ENCODE measurements around the gene SLC2A9. TPM values are rescaled to one million over a fixed set of nuclear protein-coding genes. Genes with fewer than 3 reads are reported as not detected.

SLC2A9 gene
- total and polyA plus RNA-seq, 2 of the 8 experiments (the other 6 are each of a cell fraction or from before 2014, with no cell fraction given) = 0.20 to 0.26 TPM

DNA sequence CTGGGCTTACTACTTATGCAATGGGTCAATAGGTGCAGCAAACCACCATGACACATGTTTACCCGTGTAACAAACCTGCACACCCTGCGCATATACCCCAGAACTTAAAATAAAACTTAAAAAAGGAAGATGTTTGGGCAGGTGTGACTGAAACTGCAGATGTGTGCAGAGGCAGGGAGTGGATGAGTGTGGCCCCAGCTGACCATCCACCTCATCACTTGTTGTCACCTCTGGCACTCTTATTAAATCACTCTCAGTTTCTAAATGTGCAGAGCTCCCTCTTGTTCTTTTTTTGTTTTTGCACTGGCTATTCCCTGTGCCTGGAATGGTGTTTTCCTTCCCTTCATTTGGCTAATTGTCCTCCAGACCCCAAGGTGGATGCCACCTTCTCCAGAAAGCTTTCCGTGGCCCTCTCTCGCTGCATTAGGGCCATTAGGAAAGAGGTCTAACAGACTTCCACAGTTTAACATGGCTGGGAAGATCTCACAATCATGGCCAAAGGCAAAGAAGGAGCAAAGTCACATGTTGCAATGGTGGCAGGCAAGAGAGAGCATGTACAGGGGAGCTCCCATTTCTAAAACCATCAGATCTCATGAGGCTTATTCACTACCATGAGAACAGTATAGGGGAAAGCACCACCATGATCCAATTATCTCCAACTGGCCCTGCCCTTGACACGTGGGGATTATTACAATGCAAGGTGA is 58.5 kb downstream of the SLC2A9 start (continued):
- TF ChIP-seq, protein P1, sequence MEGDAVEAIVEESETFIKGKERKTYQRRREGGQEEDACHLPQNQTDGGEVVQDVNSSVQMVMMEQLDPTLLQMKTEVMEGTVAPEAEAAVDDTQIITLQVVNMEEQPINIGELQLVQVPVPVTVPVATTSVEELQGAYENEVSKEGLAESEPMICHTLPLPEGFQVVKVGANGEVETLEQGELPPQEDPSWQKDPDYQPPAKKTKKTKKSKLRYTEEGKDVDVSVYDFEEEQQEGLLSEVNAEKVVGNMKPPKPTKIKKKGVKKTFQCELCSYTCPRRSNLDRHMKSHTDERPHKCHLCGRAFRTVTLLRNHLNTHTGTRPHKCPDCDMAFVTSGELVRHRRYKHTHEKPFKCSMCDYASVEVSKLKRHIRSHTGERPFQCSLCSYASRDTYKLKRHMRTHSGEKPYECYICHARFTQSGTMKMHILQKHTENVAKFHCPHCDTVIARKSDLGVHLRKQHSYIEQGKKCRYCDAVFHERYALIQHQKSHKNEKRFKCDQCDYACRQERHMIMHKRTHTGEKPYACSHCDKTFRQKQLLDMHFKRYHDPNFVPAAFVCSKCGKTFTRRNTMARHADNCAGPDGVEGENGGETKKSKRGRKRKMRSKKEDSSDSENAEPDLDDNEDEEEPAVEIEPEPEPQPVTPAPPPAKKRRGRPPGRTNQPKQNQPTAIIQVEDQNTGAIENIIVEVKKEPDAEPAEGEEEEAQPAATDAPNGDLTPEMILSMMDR (IDR thresholded peaks at IDR 0.05; ENCODE audit: control extremely low read depth in 1 of 3, insufficient read depth in 1 of 3, low read depth in 1 of 3, low read length in 3 of 3) = no peak
- TF ChIP-seq RBBP5 (IDR thresholded peaks at IDR 0.05; ENCODE audit: borderline replicate concordance, low read depth, low read length) (no peak), CBX8 (IDR thresholded peaks at IDR 0.05; ENCODE audit: borderline replicate concordance, low read depth, low read length) (no peak), FOSL1 (IDR thresholded peaks at IDR 0.05; ENCODE audit: insufficient read depth, low read depth, low read length) (no peak), NRF1 (IDR thresholded peaks at IDR 0.05; ENCODE audit: low read depth, low read length) (no peak)
